Endothelial cell of umbilical vein (primary cell): ENCODE data around the gene FAM149B1.

Source experiments
- CTCF ChIP-seq, 2 donors: IDR thresholded peaks; 1 replicate in 1 of 2; 2 replicates in 1 of 2; pipeline ENCODE4 v1.5.1; 2011; ENCODE audit warnings: low read length in 2 of 2, mild to moderate bottlenecking in 2 of 2, moderate library complexity in 2 of 2, control low read depth in 1 of 2, inconsistent platforms in 1 of 2, low read depth in 1 of 2; ENCODE audit not compliant: insufficient read depth in 1 of 2; ENCODE audit errors: extremely low read depth in 1 of 2
- EZH2 ChIP-seq: IDR thresholded peaks from 2 replicates; pipeline ENCODE4 v1.6.1; 2012; ENCODE audit warnings: borderline replicate concordance, low read depth, mild to moderate bottlenecking, moderate library complexity, low read length, inconsistent platforms; ENCODE audit not compliant: severe bottlenecking
- FOS ChIP-seq: IDR thresholded peaks from 2 replicates; pipeline ENCODE4 v1.6.1; 2011; ENCODE audit warnings: mild to moderate bottlenecking, low read length, moderate library complexity, borderline replicate concordance; ENCODE audit not compliant: insufficient read depth
- GATA2 ChIP-seq: IDR thresholded peaks from 2 replicates; pipeline ENCODE4 v1.7.0; 2011; ENCODE audit warnings: low read depth, mild to moderate bottlenecking, moderate library complexity, mixed read lengths, low read length; ENCODE audit not compliant: insufficient read length, insufficient read depth
- JUN ChIP-seq: IDR thresholded peaks from 2 replicates; pipeline ENCODE4 v1.6.1; 2011; ENCODE audit warnings: borderline replicate concordance, low read depth; ENCODE audit not compliant: insufficient read length, insufficient read depth
- MAX ChIP-seq: IDR thresholded peaks from 2 replicates; pipeline ENCODE4 v1.6.1; 2011; ENCODE audit not compliant: insufficient read depth, insufficient read length
- MYC ChIP-seq: IDR thresholded peaks from one replicate; pipeline ENCODE4 v1.6.1; 2011; ENCODE audit warnings: mild to moderate bottlenecking, low read depth, low read length
- POLR2A ChIP-seq: IDR thresholded peaks from 2 replicates; pipeline ENCODE4 v1.6.1; 2012; ENCODE audit warnings: low read depth, mild to moderate bottlenecking, control low read depth, low read length
- POLR2AphosphoS5 ChIP-seq: IDR thresholded peaks from 2 replicates; pipeline ENCODE4 v1.6.1; 2012; ENCODE audit warnings: low read depth, mild to moderate bottlenecking, control low read depth, low read length, moderate library complexity; ENCODE audit not compliant: insufficient read depth

- TF ChIP-seq EZH2 (no peak), CTCF (IDR thresholded peaks at IDR 0.05; ENCODE audit: extremely low read depth in 1 of 2, insufficient read depth in 1 of 2, low read depth in 1 of 2, low read length in 2 of 2) (no peak), POLR2AphosphoS5 (no peak), JUN (no peak), POLR2A (no peak), MAX (no peak), FOS (no peak), MYC (no peak), GATA2 (no peak)
Observed at GRCh38 chr10:73246322-73246645, 78.4 kb downstream of the FAM149B1 start.
